SK-N-MC (cell line): ENCODE data around the gene RANBP3.

Source experiments
- EZH2 ChIP-seq: fragments of 200-600 bp; sonication (generic); IDR thresholded peaks from one replicate; pipeline ENCODE4 v1.6.1; 2017; ENCODE audit warnings: antibody characterized with exemption
- POLR2AphosphoS5 ChIP-seq: IDR thresholded peaks from 2 replicates; pipeline ENCODE4 v1.6.1; 2012; ENCODE audit warnings: mild to moderate bottlenecking, low read depth, low read length, borderline replicate concordance

DNA sequence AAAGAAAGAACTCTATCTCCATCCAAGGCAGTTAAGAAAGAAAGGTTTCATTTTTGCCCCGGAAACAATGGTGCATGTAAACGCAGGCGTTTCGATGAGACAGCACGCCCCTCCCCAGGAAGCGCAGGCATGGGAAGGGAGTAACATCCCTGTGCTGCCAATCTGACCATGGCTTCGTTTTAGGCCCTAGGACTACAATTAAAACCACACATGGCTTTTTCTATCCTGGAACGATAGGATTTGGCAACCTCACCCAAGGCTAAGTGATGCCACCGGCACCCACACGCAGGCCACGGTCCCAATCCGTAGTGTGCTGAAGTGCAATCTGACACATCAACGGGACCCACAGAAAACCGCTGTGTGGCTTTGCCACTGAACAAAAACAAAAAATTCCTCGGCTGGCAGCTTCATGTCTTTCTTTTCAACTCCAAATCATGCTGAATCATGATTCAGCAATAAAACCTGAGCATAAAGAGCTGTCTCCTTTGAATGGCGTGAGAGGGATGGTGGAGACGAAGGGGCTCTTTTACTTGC, 24.2 kb downstream of the RANBP3 start:
- TF ChIP-seq EZH2 (no peak), POLR2AphosphoS5 (no peak)
